HG03139 (cell line): ENCODE results near the gene TH.

Experiments
- ATAC-seq: cut with Tn5 transposase; IDR thresholded peaks from one replicate; pipeline ENCODE4 v1.9.1; 2021; ENCODE audit not compliant: unreplicated experiment

The TH gene

GRCh38 chr11:2163428-2163978 lies 8.1 kb downstream of the TH start:
- ATAC-seq: no peak

DNA sequence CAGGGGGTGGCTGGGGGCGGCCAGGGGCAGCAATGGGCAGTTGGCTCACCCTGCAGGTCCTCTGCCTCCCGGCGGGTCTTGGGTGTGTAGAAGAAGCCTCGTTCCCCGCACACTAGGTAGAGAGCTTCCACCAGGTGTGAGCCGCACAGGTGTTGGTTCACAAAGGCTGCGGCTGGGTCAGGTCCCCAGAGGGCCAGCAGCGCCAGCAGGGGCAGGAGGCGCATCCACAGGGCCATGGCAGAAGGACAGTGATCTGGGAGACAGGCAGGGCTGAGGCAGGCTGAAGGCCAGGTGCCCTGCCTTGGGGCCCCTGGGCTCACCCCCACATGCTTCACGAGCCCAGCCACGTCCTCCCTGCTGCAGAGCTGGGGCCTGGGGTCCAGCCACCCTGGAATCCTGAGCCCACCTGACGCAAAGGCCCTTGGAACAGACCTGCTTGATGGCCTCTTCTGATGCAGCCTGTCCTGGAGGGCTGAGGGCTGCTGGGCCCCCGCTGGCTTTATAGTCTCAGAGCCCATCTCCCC lies 10.8 kb downstream of the TH start, which contains the start of gene INS:
Gene INS, minus strand, starts transcription at position 474 of the 524 bp plus-strand sequence. Its CDS starts 238 bp downstream, at position 236.
- no peak for ATAC-seq

- no peak for ATAC-seq
These were observed 11.8 kb downstream of the TH start for GRCh38 chr11:2159536-2160413.

DNA sequence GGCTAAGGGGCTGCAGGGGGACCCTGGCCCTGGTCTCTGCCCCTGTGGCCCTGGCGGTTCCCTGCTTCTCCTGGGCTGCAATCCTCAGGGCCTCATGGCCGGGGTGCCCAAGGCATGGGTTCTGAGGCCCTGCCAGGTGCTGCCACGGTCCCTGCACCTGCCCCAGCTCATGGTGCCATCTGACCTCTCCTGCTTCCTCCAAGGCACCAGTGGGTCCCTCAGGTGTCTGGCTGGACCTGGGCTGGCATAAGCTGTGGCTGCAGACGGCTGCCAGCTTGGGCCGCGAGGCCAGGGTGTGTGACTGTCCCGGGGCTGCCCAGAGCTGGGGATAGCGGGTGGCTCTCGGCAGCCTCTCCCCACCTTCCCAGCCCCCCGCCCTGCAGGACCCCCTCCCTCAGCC lies 12.6 kb downstream of the TH start:
- ATAC-seq: no peak

DNA sequence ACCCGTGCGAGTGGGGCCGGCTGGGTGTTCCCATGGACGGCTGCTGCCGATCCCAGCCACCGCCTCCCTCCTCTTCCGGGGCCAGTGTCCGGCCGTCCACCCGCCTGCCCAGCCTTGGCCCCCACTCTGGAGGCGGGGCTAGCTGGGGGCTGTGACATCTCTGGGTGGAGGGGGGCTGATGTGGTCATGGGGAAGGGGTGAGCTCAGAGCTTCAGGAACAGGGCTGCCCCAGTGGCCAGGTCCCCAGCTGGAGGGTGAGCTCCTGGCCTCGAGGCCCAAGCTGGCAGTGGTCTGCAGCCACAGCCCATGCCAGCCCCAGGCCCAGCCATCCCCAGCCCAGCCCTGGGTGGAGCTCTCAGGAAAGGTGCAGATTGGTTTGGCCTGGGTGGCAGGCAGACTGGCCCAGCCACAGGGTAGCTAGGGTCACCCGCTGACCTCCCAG lies 13.3 kb downstream of the TH start:
- no peak for ATAC-seq

- no peak for ATAC-seq
These were observed 14.1 kb downstream of the TH start for GRCh38 chr11:2157294-2158040.

DNA sequence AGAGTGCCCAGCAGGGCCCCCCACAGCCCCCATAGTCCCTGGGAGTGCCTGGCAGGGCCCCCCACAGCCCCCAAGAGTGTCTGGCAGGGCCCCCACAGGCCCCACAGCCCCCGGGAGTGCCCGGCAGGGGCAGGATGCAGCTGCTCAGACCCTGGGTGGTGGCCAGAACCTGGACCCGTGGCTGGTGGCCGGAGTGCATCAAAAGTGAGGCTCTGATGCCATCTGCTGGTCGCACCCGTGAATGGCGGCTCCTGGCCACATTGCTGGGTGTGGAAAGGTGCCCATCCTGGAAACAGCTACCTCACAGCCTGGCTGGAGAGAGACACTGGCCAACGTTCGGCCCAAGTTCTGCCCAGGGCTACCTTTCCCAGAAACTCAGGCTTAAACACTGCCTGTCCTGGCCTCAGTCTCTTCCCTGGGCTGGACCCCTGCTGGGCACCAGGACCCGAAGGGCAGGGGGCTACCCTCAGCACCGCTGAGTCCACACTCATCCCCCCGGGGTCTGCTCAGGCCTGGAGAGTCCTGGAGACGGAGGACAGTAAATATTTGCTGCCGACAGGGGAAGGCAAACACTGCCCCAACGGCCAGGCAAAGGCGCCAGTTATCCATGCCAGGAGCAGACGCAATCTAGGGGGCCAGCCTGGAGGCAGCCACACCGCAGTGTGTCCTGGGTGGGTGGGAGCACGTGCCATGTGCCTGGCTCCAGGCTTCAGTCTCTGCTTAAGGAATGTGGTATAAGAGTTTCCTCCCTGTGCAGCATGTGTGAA lies 15.0 kb downstream of the TH start:
- ATAC-seq: no peak

DNA sequence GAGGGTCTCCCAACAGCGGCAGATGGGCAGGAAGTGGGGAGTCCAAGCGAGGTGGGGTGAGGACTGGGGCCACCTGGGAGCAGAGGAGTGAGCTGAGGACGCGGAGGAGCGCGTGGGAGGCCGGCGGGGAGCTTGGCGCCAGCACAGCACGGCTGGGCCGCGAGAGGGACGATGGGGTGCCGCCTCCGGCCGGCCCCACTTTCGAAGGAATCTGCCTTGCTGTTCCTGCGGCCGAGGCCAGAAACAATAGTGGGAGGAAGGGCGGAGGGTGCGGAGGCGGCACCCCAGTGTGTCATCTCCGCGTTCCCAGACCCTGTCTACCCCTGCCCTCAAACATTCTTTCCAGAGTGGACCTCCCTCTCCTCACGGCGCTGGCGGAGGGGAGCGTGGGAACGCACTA lies 16.1 kb downstream of the TH start:
- ATAC-seq: no peak

GRCh38 chr11:2154889-2155288 lies 16.7 kb downstream of the TH start:
- ATAC-seq: no peak

- ATAC-seq: no peak
These were observed 17.4 kb downstream of the TH start for GRCh38 chr11:2154195-2154585.

DNA sequence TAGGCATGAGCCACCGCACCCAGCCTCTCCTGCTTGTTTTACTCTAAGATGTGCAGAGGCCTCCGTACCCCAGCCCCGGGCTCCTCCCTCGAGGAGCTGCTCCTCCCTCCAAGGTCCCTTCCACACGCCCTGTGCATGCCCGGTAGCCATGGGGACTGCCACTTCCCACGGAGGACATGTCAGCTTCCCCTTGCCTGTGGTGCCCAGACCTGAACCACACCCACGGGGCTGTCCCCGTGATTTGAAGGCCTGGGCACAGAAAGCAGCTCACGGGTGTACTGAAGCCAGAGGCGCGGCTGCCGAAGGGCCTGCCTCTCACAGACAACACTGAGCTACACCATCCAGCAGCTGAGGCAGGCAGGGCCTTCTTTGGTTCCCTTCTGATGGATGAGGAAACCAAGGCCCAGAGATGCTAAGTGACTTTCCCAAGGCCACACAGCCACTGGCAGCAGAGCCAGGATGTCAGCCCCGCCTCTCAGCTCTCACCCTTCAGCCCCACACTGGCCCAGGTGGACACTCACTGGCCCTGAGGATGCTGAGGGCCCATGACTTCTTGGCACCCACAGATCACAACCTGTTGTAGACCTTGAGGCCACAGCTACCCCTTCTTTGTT lies 17.9 kb downstream of the TH start:
- no peak for ATAC-seq

GRCh38 chr11:2151500-2152257 lies 19.9 kb downstream of the TH start:
- ATAC-seq: no peak

GRCh38 chr11:2149864-2150847 lies 21.5 kb downstream of the TH start:
- no peak for ATAC-seq

GRCh38 chr11:2149460-2149859 lies 22.2 kb downstream of the TH start:
- ATAC-seq: no peak

GRCh38 chr11:2148595-2148994 lies 23.0 kb downstream of the TH start:
- no peak for ATAC-seq

DNA sequence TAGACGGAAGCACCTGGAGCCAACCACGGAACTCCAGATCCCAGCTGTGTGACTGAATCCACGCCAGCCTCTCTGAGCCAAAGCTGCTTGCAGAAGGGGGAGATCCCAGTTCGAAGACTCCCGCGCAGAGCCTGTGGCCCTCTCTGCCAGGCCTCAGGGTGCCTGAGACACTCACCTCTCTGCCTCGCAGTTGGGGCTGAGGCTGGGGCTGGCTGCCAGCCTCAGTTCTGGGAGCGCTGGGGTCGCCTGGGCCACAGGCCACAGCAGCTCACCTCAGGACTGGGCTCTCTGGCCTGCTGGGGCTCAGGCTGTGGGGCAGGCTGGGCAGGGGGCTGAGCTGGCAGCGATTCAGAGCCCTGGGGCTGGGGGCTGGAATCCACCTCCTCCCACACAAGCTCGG lies 24.2 kb downstream of the TH start:
- ATAC-seq: no peak

GRCh38 chr11:2146051-2146450 lies 25.6 kb downstream of the TH start:
- ATAC-seq: no peak

DNA sequence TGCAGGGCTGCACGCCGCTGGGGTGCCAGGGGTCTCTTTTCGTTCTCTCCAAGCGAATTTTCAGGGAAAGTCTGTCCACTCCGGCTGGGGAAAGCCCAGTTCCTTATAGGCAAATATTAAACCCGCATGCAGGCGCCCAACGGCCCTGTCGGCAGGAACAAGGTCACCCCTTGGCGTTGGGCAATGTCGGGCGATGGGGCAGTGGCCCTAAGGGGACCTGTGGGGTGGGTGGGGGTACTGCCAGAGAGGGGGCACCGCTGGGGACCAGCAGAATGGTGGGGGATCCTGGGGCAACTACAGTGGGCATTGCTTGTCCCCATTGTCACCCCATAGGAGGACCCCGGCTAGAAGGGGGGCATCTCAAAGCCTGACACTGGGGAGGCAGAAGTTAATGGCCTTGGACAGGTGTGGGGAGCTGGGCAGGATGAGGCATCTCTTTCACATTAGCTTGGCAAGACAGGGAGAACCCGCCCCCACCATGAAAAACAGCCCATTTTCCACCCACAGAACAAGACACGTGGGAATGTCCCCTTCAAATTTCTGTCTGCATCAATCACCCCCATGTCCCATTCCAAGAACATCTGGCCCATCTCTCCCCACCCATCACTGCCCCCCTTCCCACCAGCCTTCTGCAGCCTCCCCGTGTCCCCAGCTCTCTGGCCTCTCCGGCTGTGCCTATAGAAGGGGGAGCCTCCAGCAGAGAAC lies 26.9 kb downstream of the TH start:
- no peak for ATAC-seq
